ENCODE measurements around the gene ARHGEF25. TPM values are rescaled to one million over a fixed set of nuclear protein-coding genes. Genes with fewer than 3 reads are reported as not detected.
"Not testable (repeated sequence)": the region's sequence is repeated elsewhere in the genome, so short reads cannot be mapped to it uniquely, and the experiment has no call there.

The ARHGEF25 gene
- total RNA-seq, 1 donor, result 23.9 TPM

GRCh38 chr12:57640175-57641042 lies 29.2 kb downstream of the ARHGEF25 start:
- Histone ChIP-seq H2AFZ (ENCODE audit: low read length) (no peak overlapping the region), H3K79me2 (ENCODE audit: insufficient read depth, low read length) (no peaks in the 10 kb centered on the region), H3K4me3 (ENCODE audit: insufficient read depth, low read length) (no peak overlapping the region), H3K4me2 (ENCODE audit: insufficient read depth, low read length) (no peak overlapping the region), H3K4me1 (ENCODE audit: insufficient read depth, low read length) (no peaks in the 10 kb centered on the region), H3K36me3 (ENCODE audit: insufficient read depth, low read length) (no peaks in the 10 kb centered on the region), H4K20me1 (ENCODE audit: insufficient read depth, low read length) (no peaks in the 10 kb centered on the region), H3K9me3 (ENCODE audit: low read depth, low read length) (no peaks in the 10 kb centered on the region), H3K27ac (ENCODE audit: low read depth, low read length) (no peak overlapping the region), H3K27me3 (ENCODE audit: insufficient read depth, low read length) (peaks cover 29% of the 10 kb centered on the region)
- TF ChIP-seq, protein P1, sequence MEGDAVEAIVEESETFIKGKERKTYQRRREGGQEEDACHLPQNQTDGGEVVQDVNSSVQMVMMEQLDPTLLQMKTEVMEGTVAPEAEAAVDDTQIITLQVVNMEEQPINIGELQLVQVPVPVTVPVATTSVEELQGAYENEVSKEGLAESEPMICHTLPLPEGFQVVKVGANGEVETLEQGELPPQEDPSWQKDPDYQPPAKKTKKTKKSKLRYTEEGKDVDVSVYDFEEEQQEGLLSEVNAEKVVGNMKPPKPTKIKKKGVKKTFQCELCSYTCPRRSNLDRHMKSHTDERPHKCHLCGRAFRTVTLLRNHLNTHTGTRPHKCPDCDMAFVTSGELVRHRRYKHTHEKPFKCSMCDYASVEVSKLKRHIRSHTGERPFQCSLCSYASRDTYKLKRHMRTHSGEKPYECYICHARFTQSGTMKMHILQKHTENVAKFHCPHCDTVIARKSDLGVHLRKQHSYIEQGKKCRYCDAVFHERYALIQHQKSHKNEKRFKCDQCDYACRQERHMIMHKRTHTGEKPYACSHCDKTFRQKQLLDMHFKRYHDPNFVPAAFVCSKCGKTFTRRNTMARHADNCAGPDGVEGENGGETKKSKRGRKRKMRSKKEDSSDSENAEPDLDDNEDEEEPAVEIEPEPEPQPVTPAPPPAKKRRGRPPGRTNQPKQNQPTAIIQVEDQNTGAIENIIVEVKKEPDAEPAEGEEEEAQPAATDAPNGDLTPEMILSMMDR (IDR thresholded peaks at IDR 0.05; ENCODE audit: extremely low read depth, low read depth, low read length), result no peak
- peak; percentile 15 for DNase-seq (ENCODE audit: insufficient read length, low spot score, missing footprints)

DNA sequence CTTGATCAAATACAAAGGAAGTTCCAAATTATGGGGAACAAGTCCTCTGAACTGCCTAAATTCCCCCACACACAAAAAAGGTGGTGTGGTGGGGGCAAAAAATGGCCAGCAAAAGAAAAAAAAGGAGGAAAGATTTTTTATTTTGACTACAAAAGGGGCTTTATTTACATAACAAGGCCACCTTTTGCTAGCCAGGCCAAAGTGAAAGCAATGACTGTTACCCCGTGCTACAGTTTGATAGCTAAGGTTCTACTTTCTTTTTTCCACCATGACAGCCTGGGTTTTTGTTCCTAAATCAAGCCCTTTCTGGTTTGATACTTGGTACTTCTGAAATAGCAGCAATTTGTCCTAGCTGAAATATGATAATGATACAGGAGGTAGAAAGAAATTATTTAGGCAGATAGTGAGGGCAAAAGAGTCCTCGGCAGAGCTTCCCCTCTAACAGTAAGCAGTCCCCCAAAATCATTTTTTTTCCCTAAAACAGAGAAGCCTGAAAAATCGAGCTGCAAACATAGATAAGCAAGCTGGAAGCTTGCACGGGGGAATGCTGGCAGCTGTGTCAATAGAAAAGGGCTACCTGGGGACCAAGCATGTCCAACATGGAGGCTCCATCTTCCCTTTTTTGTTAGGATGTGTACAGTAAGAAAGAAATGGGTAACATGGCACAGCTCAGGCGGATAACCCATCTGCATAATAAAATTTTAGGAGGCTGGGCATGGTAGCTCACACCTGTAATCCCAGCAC lies 30.6 kb downstream of the ARHGEF25 start:
- no peak overlapping the region for H3K4me3 ChIP-seq (ENCODE audit: insufficient read depth, low read length)
- no peaks in the 10 kb centered on the region for H3K36me3 ChIP-seq (ENCODE audit: insufficient read depth, low read length)
- no peaks in the 10 kb centered on the region for H3K9me3 ChIP-seq (ENCODE audit: low read depth, low read length)
- DNase-seq (ENCODE audit: insufficient read length, low spot score, missing footprints), result no peak
- H4K20me1 ChIP-seq (ENCODE audit: insufficient read depth, low read length), result no peaks in the 10 kb centered on the region
- TF ChIP-seq, protein P1 (IDR thresholded peaks at IDR 0.05; ENCODE audit: extremely low read depth, low read depth, low read length), result no peak
- peaks cover 24% of the 10 kb centered on the region for H3K27me3 ChIP-seq (ENCODE audit: insufficient read depth, low read length)
- no peak overlapping the region for H2AFZ ChIP-seq (ENCODE audit: low read length)
- no peak overlapping the region for H3K4me2 ChIP-seq (ENCODE audit: insufficient read depth, low read length)
- no peaks in the 10 kb centered on the region for H3K79me2 ChIP-seq (ENCODE audit: insufficient read depth, low read length)
- no peak overlapping the region for H3K27ac ChIP-seq (ENCODE audit: low read depth, low read length)
- H3K4me1 ChIP-seq (ENCODE audit: insufficient read depth, low read length), result no peaks in the 10 kb centered on the region

- H4K20me1 ChIP-seq (ENCODE audit: insufficient read depth, low read length); H3K9me3 ChIP-seq (ENCODE audit: low read depth, low read length); H3K27me3 ChIP-seq (ENCODE audit: insufficient read depth, low read length); H2AFZ ChIP-seq (ENCODE audit: low read length); H3K27ac ChIP-seq (ENCODE audit: low read depth, low read length); H3K79me2 ChIP-seq (ENCODE audit: insufficient read depth, low read length); DNase-seq (ENCODE audit: insufficient read length, low spot score, missing footprints); H3K4me1 ChIP-seq (ENCODE audit: insufficient read depth, low read length); H3K36me3 ChIP-seq (ENCODE audit: insufficient read depth, low read length); H3K4me2 ChIP-seq (ENCODE audit: insufficient read depth, low read length); H3K4me3 ChIP-seq (ENCODE audit: insufficient read depth, low read length): not testable (repeated sequence)
Observed at GRCh38 chr12:57645990-57646658, 34.9 kb downstream of the ARHGEF25 start.

DNA sequence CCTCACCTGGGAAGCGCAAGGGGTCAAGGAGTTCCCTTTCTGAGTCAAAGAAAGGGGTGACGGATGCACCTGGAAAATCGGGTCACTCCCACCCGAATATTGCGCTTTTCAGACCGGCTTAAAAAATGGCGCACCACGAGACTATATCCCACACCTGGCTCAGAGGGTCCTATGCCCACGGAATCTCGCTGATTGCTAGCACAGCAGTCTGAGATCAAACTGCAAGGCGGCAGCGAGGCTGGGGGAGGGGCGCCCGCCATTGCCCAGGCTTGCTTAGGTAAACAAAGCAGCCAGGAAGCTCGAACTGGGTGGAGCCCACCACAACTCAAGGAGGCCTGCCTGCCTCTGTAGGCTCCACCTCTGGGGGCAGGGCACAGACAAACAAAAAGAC lies 35.4 kb downstream of the ARHGEF25 start:
- H3K4me1 ChIP-seq (ENCODE audit: insufficient read depth, low read length); H3K27me3 ChIP-seq (ENCODE audit: insufficient read depth, low read length); H3K4me2 ChIP-seq (ENCODE audit: insufficient read depth, low read length); H3K79me2 ChIP-seq (ENCODE audit: insufficient read depth, low read length); H3K36me3 ChIP-seq (ENCODE audit: insufficient read depth, low read length); H4K20me1 ChIP-seq (ENCODE audit: insufficient read depth, low read length); H3K4me3 ChIP-seq (ENCODE audit: insufficient read depth, low read length); H3K27ac ChIP-seq (ENCODE audit: low read depth, low read length); H2AFZ ChIP-seq (ENCODE audit: low read length); DNase-seq (ENCODE audit: insufficient read length, low spot score, missing footprints); H3K9me3 ChIP-seq (ENCODE audit: low read depth, low read length): not testable (repeated sequence)

Data from osteoblast (primary cell).